Right lobe of liver (tissue), 6 donors: ENCODE measurements around the gene IGSF21. TPM values are rescaled to one million over a fixed set of nuclear protein-coding genes. Genes with fewer than 3 reads are reported as not detected.

Source experiments
- ATAC-seq, 4 donors: fragments of 200-7000 bp; cut with Tn5 transposase; one replicate each; pipeline ENCODE4 v1.9.1; 2020; ENCODE audit warnings: mild to moderate bottlenecking in 4 of 4, moderate library complexity in 4 of 4
- DNase-seq, 3 donors: peaks; one replicate each; pipeline ENCODE4 v3.0.0-alpha.2; 2020
- H3K27ac ChIP-seq, 3 donors: fragments of 200-600 bp; one replicate each; pipeline ENCODE4 v1.8.0; 2022
- H3K27me3 ChIP-seq, 2 donors: fragments of 200-600 bp; one replicate each; pipeline ENCODE4 v1.8.0; 2022
- H3K36me3 ChIP-seq, 4 donors: fragments of 200-600 bp; sonication (generic) in 1 of 4; one replicate each; pipeline versions ENCODE4 v1.5.1 to v1.8.0; 2017 to 2022; ENCODE audit warnings: control low read depth in 1 of 4
- H3K4me1 ChIP-seq, 4 donors: fragments of 200-600 bp; sonication (generic) in 1 of 4; one replicate each; pipeline versions ENCODE4 v1.5.1 to v1.8.0; 2017 to 2022; ENCODE audit warnings: control low read depth in 1 of 4
- H3K4me3 ChIP-seq, 3 donors: fragments of 200-600 bp; one replicate each; pipeline ENCODE4 v1.8.0; 2022
- H3K9me3 ChIP-seq, 4 donors: fragments of 200-600 bp; sonication (generic) in 1 of 4; one replicate each; pipeline versions ENCODE4 v1.5.1 to v1.8.0; 2017 to 2022; ENCODE audit warnings: control low read depth in 1 of 4
- POLR2A ChIP-seq: fragments of 450-650 bp; IDR thresholded peaks from one replicate; pipeline ENCODE4 v1.6.1; 2017; ENCODE audit warnings: antibody characterized with exemption, mild to moderate bottlenecking
- WGBS: methylation state at CpG from one replicate; pipeline ENCODE4 v1.1.6; 2018; ENCODE audit warnings: low coverage, low lambda C conversion rate; ENCODE audit not compliant: insufficient coverage; ENCODE audit errors: missing lambda C conversion rate; 5-methylcytosine and 5-hydroxymethylcytosine counted together
- intact Hi-C, 2 donors: fragments of 100-400 bp; cut with DNase I; formaldehyde crosslinking; loops; one replicate each; pipeline versions ENCODE4 v1.11.2 to v1.14.1; 2022
- total RNA-seq, 6 experiments: library from RNA; depleted of rRNA in 2 of 6; stranded (reverse); fragments of >200 nt in 2 of 6; fragmentation: NEBNext Ultra II Directional in 3 of 6; extraction: Animal tissue kit (Norgen Biotek cat#: 25700) in 3 of 6; gene quantifications; one replicate each; pipeline versions ENCODE4 v1.1.0 to v1.2.4, GENCODE V29; 2016 to 2023
- TF ChIP-seq, protein P1 (sequence below), 4 donors: fragments of 200-600 bp in 3 of 4; fragments of 450-650 bp in 1 of 4; IDR thresholded peaks; one replicate each; pipeline versions ENCODE4 v1.5.1 to v1.8.0; 2016 to 2022; ENCODE audit warnings: antibody characterized with exemption in 4 of 4, mild to moderate bottlenecking in 2 of 4
- donor health status: DM: no; HTN: yes; CAD: no.
- donor health status: DM: no; HTN: no; CAD: no.
- donor health status: DM: no; HTN: no; CAD: no.
- donor health status: DM: no; HTN: yes; CAD: no.
- donor health status: DM: no; HTN: yes; CAD: no.

IGSF21 gene
- total RNA-seq, 6 experiments from 2014 or later: 0.34 to 2.0 (median 0.71) TPM

- intact Hi-C loops: no loop called here
- DNase-seq: no peak
- Histone ChIP-seq H3K27me3 (no peaks in the 10 kb centered on the region), H3K27ac (no peak overlapping the region), H3K4me1 (no peaks in the 10 kb centered on the region), H3K9me3 (no peaks in the 10 kb centered on the region), H3K4me3 (no peak overlapping the region), H3K36me3 (no peaks in the 10 kb centered on the region)
- no peak for ATAC-seq
- no peak for TF ChIP-seq POLR2A
- TF ChIP-seq, protein P1, sequence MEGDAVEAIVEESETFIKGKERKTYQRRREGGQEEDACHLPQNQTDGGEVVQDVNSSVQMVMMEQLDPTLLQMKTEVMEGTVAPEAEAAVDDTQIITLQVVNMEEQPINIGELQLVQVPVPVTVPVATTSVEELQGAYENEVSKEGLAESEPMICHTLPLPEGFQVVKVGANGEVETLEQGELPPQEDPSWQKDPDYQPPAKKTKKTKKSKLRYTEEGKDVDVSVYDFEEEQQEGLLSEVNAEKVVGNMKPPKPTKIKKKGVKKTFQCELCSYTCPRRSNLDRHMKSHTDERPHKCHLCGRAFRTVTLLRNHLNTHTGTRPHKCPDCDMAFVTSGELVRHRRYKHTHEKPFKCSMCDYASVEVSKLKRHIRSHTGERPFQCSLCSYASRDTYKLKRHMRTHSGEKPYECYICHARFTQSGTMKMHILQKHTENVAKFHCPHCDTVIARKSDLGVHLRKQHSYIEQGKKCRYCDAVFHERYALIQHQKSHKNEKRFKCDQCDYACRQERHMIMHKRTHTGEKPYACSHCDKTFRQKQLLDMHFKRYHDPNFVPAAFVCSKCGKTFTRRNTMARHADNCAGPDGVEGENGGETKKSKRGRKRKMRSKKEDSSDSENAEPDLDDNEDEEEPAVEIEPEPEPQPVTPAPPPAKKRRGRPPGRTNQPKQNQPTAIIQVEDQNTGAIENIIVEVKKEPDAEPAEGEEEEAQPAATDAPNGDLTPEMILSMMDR (IDR thresholded peaks at IDR 0.05): no peak
- WGBS: 71% methylated on average over 5 of the region's 10 CpGs
Measured at GRCh38 chr1:18312961-18313360, 205.4 kb downstream of the IGSF21 start.

DNA sequence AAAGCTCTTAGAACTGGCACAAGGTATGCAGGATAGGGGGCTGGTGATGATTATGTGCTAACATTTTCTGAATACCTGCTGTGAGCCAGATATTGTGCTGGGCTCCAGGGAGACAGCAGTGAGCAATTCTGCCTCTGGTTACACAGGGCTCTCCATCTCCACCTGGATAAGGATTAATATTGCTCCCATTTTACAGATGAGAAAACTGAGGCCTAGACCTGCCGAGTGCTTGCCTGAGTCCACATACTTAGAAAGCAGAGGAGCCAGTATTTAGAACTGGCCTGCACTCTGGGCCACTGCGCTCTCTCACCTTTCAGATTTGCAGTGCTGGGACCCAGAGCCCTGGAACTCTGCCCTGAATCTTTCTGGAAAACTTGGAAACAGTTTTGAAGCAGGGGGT is 205.9 kb downstream of the IGSF21 start:
- no peaks in the 10 kb centered on the region for H3K36me3 ChIP-seq
- intact Hi-C loops: no loop called here
- TF ChIP-seq, protein P1 (IDR thresholded peaks at IDR 0.05): no peak
- no peak for TF ChIP-seq POLR2A
- H3K27me3 ChIP-seq: no peaks in the 10 kb centered on the region
- no peaks in the 10 kb centered on the region for H3K4me1 ChIP-seq
- 86% methylated on average over 2 of the region's 2 CpGs for WGBS
- no peak for ATAC-seq
- no peak overlapping the region for H3K27ac ChIP-seq
- DNase-seq: no peak
- no peak overlapping the region for H3K4me3 ChIP-seq
- H3K9me3 ChIP-seq: no peaks in the 10 kb centered on the region

GRCh38 chr1:18314399-18314798 is 206.8 kb downstream of the IGSF21 start:
- ATAC-seq (no peak), DNase-seq (no peak)
- H3K4me3 ChIP-seq: no peak overlapping the region
- no peaks in the 10 kb centered on the region for H3K27me3 ChIP-seq
- TF ChIP-seq, protein P1 (IDR thresholded peaks at IDR 0.05): no peak
- no peaks in the 10 kb centered on the region for H3K9me3 ChIP-seq
- no peak overlapping the region for H3K27ac ChIP-seq
- WGBS: 62% methylated on average over 6 of the region's 9 CpGs
- intact Hi-C loops: no loop called here
- no peaks in the 10 kb centered on the region for H3K4me1 ChIP-seq
- H3K36me3 ChIP-seq: no peaks in the 10 kb centered on the region

GRCh38 chr1:18315449-18315848 is 207.9 kb downstream of the IGSF21 start:
- Histone ChIP-seq H3K27ac (no peak overlapping the region), H3K4me1 (no peaks in the 10 kb centered on the region), H3K9me3 (no peaks in the 10 kb centered on the region), H3K4me3 (no peak overlapping the region), H3K27me3 (no peaks in the 10 kb centered on the region), H3K36me3 (no peaks in the 10 kb centered on the region)
- intact Hi-C loops: no loop called here
- no peak for DNase-seq
- no peak for ATAC-seq
- WGBS: 86% methylated on average over 1 of the region's 1 CpG
- no peak for TF ChIP-seq POLR2A
- TF ChIP-seq, protein P1 (IDR thresholded peaks at IDR 0.05): no peak

DNA sequence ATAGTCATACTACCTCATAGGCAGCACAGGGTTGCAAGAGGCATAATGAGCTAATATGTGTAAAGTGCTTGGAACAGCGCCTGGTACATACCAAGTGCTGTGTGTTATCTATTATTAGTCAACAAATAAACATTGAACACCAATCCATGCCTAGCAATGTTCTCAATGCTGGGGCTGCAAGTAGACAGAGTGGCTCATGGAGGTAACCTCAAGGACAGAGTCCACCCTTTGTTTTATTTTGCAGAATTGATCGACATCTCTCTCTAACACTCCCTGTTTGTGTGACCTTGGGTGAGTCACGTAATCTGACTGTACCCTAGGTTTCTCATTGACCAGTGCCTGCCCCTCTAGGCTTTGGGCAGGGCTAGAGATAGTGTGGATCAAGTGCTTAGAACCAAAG is 209.2 kb downstream of the IGSF21 start:
- Histone ChIP-seq H3K4me1 (no peaks in the 10 kb centered on the region), H3K27ac (no peak overlapping the region), H3K4me3 (no peak overlapping the region), H3K27me3 (no peaks in the 10 kb centered on the region), H3K9me3 (no peaks in the 10 kb centered on the region), H3K36me3 (no peaks in the 10 kb centered on the region)
- DNase-seq: no peak
- WGBS: 14% methylated on average over 3 of the region's 3 CpGs
- intact Hi-C loops: no loop called here
- TF ChIP-seq, protein P1 (IDR thresholded peaks at IDR 0.05): no peak
- TF ChIP-seq POLR2A: no peak
- ATAC-seq: peak in 1 of 4 donors; percentile 92
